Lower lobe of right lung (tissue), 2 donors: ENCODE results near the gene CSMD2. TPM values are rescaled to one million over a fixed set of nuclear protein-coding genes. Genes with fewer than 3 reads are reported as not detected.

Experiments used
- ATAC-seq, 2 donors: fragments of 200-7000 bp; cut with Tn5 transposase; one replicate each; pipeline ENCODE4 v1.9.1; 2020 to 2022; ENCODE audit warnings: mild to moderate bottlenecking in 2 of 2, moderate library complexity in 2 of 2
- DNase-seq: peaks from one replicate; pipeline ENCODE4 v3.0.0-alpha.2; 2020
- H3K27ac ChIP-seq: fragments of 200-600 bp; one replicate; pipeline ENCODE4 v1.8.0; 2022
- H3K27me3 ChIP-seq: fragments of 200-600 bp; one replicate; pipeline ENCODE4 v1.8.0; 2022; ENCODE audit warnings: low read depth
- H3K36me3 ChIP-seq: fragments of 200-600 bp; one replicate; pipeline ENCODE4 v1.8.0; 2022; ENCODE audit warnings: mild to moderate bottlenecking
- H3K4me1 ChIP-seq: fragments of 200-600 bp; one replicate; pipeline ENCODE4 v1.8.0; 2022
- H3K4me3 ChIP-seq: fragments of 200-600 bp; one replicate; pipeline ENCODE4 v1.8.0; 2022; ENCODE audit warnings: mild to moderate bottlenecking
- H3K9me3 ChIP-seq: fragments of 200-600 bp; one replicate; pipeline ENCODE4 v1.8.0; 2022
- intact Hi-C: fragments of 100-400 bp; cut with DNase I; formaldehyde crosslinking; loops from one replicate; pipeline ENCODE4 v1.11.0; 2022
- total RNA-seq: library from RNA; stranded (reverse); fragmentation: NEBNext Ultra II Directional; extraction: Animal tissue kit (Norgen Biotek cat#: 25700); gene quantifications from one replicate; pipeline ENCODE4 v1.2.1, GENCODE V29; 2021
- TF ChIP-seq, protein P1 (sequence below): fragments of 200-600 bp; IDR thresholded peaks from one replicate; pipeline ENCODE4 v1.8.0; 2022; ENCODE audit warnings: antibody characterized with exemption, mild to moderate bottlenecking
- donor health status: DM: no; HTN: yes; CAD: no; lungs with severe emphysema.

CSMD2 gene
- total RNA-seq, 1 donor from 2014 or later, result 1.1 TPM

DNA sequence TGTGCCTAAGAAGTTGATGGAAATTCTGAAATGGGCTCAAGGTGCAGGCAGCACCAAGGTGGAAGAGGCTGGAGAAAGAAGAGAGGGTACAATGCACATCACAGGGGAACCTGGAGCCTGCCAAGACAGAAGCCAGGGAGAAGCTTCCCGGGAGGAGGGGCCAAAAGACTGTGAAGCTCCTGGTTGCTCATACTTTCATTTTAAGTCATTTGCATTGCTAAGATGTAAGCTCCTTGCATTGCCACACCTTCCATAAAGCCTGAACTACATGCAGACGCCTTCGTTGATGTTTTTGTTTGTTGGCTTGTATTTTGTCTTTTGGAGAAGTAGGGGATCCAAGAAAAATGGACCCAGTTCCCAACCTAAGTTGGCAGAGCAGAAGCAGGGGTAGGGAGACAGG, 232.2 kb downstream of the CSMD2 start:
- ATAC-seq (no peak), DNase-seq (no peak)
- no peaks in the 10 kb centered on the region for H3K4me1 ChIP-seq
- TF ChIP-seq, protein P1, sequence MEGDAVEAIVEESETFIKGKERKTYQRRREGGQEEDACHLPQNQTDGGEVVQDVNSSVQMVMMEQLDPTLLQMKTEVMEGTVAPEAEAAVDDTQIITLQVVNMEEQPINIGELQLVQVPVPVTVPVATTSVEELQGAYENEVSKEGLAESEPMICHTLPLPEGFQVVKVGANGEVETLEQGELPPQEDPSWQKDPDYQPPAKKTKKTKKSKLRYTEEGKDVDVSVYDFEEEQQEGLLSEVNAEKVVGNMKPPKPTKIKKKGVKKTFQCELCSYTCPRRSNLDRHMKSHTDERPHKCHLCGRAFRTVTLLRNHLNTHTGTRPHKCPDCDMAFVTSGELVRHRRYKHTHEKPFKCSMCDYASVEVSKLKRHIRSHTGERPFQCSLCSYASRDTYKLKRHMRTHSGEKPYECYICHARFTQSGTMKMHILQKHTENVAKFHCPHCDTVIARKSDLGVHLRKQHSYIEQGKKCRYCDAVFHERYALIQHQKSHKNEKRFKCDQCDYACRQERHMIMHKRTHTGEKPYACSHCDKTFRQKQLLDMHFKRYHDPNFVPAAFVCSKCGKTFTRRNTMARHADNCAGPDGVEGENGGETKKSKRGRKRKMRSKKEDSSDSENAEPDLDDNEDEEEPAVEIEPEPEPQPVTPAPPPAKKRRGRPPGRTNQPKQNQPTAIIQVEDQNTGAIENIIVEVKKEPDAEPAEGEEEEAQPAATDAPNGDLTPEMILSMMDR, result no peak
- H3K4me3 ChIP-seq, result no peak overlapping the region
- H3K9me3 ChIP-seq, result no peaks in the 10 kb centered on the region
- intact Hi-C loops, result no loop called here
- H3K27ac ChIP-seq, result no peak overlapping the region
- no peaks in the 10 kb centered on the region for H3K36me3 ChIP-seq
- H3K27me3 ChIP-seq, result peaks cover 10% of the 10 kb centered on the region

DNA sequence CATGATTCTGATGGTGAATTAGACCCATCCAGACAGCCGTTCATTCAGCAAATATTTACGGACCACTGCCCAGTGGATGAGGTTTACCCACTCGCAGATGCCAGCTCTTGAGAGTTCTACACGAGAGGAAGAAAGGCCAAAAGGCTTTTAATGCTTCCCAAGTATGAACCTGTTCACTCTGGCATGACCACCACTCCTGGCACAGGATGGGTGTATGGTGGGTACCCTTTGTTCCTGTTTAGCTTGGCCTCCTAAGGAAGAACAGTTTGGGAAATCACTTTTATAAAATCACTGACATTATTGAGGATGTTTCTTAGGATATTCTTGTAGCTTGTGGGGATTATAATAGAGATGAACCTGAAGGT, 233.9 kb downstream of the CSMD2 start:
- Histone ChIP-seq H3K9me3 (no peaks in the 10 kb centered on the region), H3K27me3 (peaks cover 10% of the 10 kb centered on the region), H3K36me3 (no peaks in the 10 kb centered on the region), H3K4me3 (no peak overlapping the region), H3K27ac (no peak overlapping the region), H3K4me1 (no peaks in the 10 kb centered on the region)
- TF ChIP-seq, protein P1, result no peak
- intact Hi-C loops, result no loop called here
- ATAC-seq (no peak), DNase-seq (no peak)

DNA sequence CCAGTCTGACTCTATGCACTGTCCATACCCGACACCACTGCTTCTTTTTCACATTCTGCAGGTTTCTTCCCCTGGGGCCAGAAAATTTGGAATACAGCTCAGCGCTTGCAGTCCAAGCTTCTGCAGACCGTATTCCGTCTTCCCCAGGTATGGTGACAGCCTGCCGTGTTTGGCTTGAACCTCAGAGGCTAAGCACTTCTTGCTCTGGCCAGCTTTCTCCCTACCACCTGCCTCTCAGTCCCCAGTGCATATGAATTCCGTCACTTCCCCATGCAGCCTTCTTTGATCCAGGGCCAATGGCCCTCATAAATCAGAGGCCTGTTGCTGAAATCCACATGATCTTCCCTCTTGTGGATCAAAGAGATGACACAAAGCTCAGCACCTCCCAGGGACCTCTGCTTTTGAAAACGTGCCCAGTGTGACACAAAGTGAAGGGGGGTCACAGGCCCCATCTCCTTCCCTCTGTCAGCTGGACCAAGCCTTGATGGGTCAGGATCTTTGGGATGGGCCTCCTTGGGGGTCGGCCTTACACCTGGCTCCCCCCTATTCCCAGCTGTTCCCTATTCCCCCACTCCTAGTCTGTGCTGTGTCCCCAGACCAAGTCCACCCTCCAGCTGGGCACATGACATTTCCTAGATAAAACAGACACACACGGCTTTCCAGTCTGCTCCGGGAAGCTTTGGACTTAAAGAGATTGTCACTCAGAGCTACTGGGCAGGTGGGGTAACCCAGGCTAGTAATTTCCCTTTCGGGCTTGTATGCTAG, 234.5 kb downstream of the CSMD2 start:
- Histone ChIP-seq H3K4me3 (no peak overlapping the region), H3K4me1 (no peaks in the 10 kb centered on the region), H3K27me3 (peaks cover 10% of the 10 kb centered on the region), H3K9me3 (no peaks in the 10 kb centered on the region), H3K27ac (no peak overlapping the region), H3K36me3 (no peaks in the 10 kb centered on the region)
- intact Hi-C loops, result no loop called here
- ATAC-seq (no peak), DNase-seq (no peak)
- TF ChIP-seq, protein P1, result no peak

DNA sequence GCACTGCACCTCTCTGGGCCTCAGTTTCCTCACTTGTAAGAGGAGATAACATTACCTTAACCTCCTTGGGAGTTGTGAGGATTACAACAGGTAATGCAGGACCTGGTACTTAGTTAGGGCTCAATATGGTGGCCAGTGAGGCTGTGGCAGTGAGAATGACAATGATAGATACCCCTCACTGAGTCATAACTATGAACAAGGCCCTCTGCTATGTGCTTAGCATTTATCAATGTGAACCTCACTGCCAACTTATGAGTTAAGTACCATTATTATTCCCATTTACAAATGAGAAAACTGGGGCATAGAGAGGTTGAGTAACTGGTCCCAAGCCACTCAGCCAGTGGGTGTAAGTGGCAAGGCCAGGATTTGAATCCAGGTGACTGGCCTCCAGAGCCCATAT, 236.8 kb downstream of the CSMD2 start:
- intact Hi-C loops, result no loop called here
- TF ChIP-seq, protein P1, result no peak
- peaks cover 6% of the 10 kb centered on the region for H3K27me3 ChIP-seq
- ATAC-seq (no peak), DNase-seq (no peak)
- H3K4me1 ChIP-seq, result no peaks in the 10 kb centered on the region
- no peak overlapping the region for H3K27ac ChIP-seq
- no peak overlapping the region for H3K4me3 ChIP-seq
- H3K9me3 ChIP-seq, result no peaks in the 10 kb centered on the region
- no peaks in the 10 kb centered on the region for H3K36me3 ChIP-seq

DNA sequence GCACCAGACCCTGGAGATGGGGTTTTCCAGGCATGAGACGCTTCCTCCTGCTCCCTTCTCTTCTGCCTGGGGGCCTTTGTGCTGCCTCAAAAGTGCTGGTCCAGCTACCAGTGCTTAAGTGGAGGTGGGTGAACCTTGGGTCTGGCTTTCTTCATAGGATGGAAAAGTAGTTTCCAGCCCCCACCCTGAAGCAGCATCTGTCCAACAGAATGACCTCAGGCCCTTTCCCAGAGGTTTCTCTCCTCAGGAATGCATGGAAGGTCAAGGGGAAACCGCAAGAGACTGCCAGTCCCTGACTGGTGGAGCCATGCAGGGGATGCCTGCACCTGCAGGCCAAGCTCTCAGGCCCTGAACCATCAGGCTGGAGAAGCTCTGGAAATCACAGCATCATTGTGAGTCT, 237.3 kb downstream of the CSMD2 start:
- no peak overlapping the region for H3K27ac ChIP-seq
- no peaks in the 10 kb centered on the region for H3K4me1 ChIP-seq
- no peak overlapping the region for H3K4me3 ChIP-seq
- DNase-seq, result no peak
- H3K9me3 ChIP-seq, result no peaks in the 10 kb centered on the region
- TF ChIP-seq, protein P1, result no peak
- H3K27me3 ChIP-seq, result peaks cover 6% of the 10 kb centered on the region
- no peaks in the 10 kb centered on the region for H3K36me3 ChIP-seq
- no peak for ATAC-seq
- intact Hi-C loops, result no loop called here
